Measurements from ENCODE around the gene HMCES. TPM values are rescaled to one million over a fixed set of nuclear protein-coding genes. Genes with fewer than 3 reads are reported as not detected.

HMCES gene
- total and polyA plus RNA-seq, 2 of the 13 experiments (the other 11 are each of a cell fraction or from before 2014, with no cell fraction given) = 16.1 to 37.5 TPM

DNA sequence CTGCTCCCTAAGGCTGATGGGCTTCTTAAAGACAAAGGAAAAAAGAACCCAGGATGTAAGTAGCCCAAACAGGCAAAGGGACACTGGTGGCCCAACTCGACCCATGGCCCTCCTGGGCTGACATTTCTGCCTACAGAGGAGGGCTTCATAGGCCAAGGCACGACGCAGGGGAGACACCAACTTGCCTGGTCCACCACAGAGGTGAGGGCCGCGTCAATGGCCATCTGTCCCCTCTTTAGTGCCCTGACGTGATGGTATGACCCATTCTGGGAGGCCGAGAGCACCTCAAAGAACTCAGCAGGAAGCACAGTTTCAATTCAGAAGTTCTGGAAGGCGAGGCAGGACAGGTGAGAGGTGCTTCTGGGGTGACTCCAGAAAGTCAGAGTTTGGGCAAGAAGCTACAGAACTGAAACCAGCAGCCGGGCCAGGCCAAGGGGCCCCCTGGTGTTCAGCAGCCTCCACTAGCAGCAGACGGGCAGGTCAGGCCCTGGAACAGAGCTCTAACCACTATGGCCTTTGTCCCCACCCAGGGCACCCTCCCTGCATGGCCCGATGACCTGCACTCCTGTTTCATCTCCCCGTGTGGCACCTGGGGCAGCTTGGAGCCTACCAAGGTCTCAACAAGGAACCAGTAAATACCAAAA lies 45.1 kb downstream of the HMCES start (continued):
- TF ChIP-seq, protein P1, sequence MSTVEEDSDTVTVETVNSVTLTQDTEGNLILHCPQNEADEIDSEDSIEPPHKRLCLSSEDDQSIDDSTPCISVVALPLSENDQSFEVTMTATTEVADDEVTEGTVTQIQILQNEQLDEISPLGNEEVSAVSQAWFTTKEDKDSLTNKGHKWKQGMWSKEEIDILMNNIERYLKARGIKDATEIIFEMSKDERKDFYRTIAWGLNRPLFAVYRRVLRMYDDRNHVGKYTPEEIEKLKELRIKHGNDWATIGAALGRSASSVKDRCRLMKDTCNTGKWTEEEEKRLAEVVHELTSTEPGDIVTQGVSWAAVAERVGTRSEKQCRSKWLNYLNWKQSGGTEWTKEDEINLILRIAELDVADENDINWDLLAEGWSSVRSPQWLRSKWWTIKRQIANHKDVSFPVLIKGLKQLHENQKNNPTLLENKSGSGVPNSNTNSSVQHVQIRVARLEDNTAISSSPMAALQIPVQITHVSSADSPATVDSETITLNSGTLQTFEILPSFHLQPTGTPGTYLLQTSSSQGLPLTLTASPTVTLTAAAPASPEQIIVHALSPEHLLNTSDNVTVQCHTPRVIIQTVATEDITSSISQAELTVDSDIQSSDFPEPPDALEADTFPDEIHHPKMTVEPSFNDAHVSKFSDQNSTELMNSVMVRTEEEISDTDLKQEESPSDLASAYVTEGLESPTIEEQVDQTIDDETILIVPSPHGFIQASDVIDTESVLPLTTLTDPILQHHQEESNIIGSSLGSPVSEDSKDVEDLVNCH (CRISPR knock-in tag; IDR thresholded peaks at IDR 0.05) = no peak
- TF ChIP-seq ZNF543 (CRISPR knock-in tag; IDR thresholded peaks at IDR 0.05) (no peak), ZNF792 (CRISPR knock-in tag; IDR thresholded peaks at IDR 0.05) (peak; percentile 30; the same call in 1 of the 2 replicates), ZNF572 (CRISPR knock-in tag; IDR thresholded peaks at IDR 0.05) (no peak), TBL1XR1 (IDR thresholded peaks at IDR 0.05; ENCODE audit: borderline replicate concordance, low read length, partially characterized antibody) (no peak), ADNP (CRISPR knock-in tag; IDR thresholded peaks at IDR 0.05) (no peak), ZKSCAN1 (IDR thresholded peaks at IDR 0.05; ENCODE audit: low read length) (no peak), SP4 (CRISPR knock-in tag; IDR thresholded peaks at IDR 0.05) (no peak), ZBTB7A (CRISPR knock-in tag; IDR thresholded peaks at IDR 0.05) (no peak), HNRNPH1 (optimal IDR thresholded peaks at IDR 0.05; ENCODE audit: low read depth, low read length) (no peak), NCOA1 (CRISPR knock-in tag; IDR thresholded peaks at IDR 0.05) (no peak), ZNF619 (CRISPR knock-in tag; IDR thresholded peaks at IDR 0.05) (no peak), TCF7L2 (IDR thresholded peaks at IDR 0.05; ENCODE audit: low read depth, low read length) (no peak), ZNF468 (CRISPR knock-in tag; IDR thresholded peaks at IDR 0.05) (no peak), HMG20A (CRISPR knock-in tag; IDR thresholded peaks at IDR 0.05; ENCODE audit: borderline replicate concordance) (no peak), GFI1 (CRISPR knock-in tag; IDR thresholded peaks at IDR 0.05; ENCODE audit: borderline replicate concordance) (no peak), ZNF33A (CRISPR knock-in tag; IDR thresholded peaks at IDR 0.05; ENCODE audit: borderline replicate concordance) (no peak), THYN1 (CRISPR knock-in tag; IDR thresholded peaks at IDR 0.05; ENCODE audit: borderline replicate concordance, low read depth) (no peak), GZF1 (CRISPR knock-in tag; IDR thresholded peaks at IDR 0.05) (no peak), ATF1 (CRISPR knock-in tag; IDR thresholded peaks at IDR 0.05) (no peak), RELA (CRISPR knock-in tag; IDR thresholded peaks at IDR 0.05) (no peak), FOSL1 (CRISPR knock-in tag; IDR thresholded peaks at IDR 0.05; ENCODE audit: borderline replicate concordance) (no peak), ELF4 (CRISPR knock-in tag; IDR thresholded peaks at IDR 0.05; ENCODE audit: borderline replicate concordance) (no peak), HNF4G (IDR thresholded peaks at IDR 0.05; ENCODE audit: borderline replicate concordance, low read depth, low read length) (peak; percentile 47), HNF4G (CRISPR knock-in tag; IDR thresholded peaks at IDR 0.05; ENCODE audit: borderline replicate concordance, low read depth) (no peak)
- TF ChIP-seq, protein P2, sequence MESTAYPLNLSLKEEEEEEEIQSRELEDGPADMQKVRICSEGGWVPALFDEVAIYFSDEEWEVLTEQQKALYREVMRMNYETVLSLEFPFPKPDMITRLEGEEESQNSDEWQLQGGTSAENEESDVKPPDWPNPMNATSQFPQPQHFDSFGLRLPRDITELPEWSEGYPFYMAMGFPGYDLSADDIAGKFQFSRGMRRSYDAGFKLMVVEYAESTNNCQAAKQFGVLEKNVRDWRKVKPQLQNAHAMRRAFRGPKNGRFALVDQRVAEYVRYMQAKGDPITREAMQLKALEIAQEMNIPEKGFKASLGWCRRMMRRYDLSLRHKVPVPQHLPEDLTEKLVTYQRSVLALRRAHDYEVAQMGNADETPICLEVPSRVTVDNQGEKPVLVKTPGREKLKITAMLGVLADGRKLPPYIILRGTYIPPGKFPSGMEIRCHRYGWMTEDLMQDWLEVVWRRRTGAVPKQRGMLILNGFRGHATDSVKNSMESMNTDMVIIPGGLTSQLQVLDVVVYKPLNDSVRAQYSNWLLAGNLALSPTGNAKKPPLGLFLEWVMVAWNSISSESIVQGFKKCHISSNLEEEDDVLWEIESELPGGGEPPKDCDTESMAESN (CRISPR knock-in tag; conservative IDR thresholded peaks at IDR 0.05) = no peak
- TF ChIP-seq, protein P3, sequence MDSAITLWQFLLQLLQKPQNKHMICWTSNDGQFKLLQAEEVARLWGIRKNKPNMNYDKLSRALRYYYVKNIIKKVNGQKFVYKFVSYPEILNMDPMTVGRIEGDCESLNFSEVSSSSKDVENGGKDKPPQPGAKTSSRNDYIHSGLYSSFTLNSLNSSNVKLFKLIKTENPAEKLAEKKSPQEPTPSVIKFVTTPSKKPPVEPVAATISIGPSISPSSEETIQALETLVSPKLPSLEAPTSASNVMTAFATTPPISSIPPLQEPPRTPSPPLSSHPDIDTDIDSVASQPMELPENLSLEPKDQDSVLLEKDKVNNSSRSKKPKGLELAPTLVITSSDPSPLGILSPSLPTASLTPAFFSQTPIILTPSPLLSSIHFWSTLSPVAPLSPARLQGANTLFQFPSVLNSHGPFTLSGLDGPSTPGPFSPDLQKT (CRISPR knock-in tag; IDR thresholded peaks at IDR 0.05; ENCODE audit: borderline replicate concordance) = no peak
- TF ChIP-seq, protein P4, sequence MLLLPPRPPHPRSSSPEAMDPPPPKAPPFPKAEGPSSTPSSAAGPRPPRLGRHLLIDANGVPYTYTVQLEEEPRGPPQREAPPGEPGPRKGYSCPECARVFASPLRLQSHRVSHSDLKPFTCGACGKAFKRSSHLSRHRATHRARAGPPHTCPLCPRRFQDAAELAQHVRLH (CRISPR knock-in tag; IDR thresholded peaks at IDR 0.05; ENCODE audit: borderline replicate concordance, low read depth) = no peak
